HepG2 (cell line): ENCODE data around the gene CAMK2D. TPM values are rescaled to one million over a fixed set of nuclear protein-coding genes. Genes with fewer than 3 reads are reported as not detected.

Experiments
- CBFB ChIP-seq: sonication (generic); formaldehyde crosslinking; IDR thresholded peaks from 2 replicates; pipeline ENCODE4 v1.4.0; 2020; ENCODE audit warnings: missing genetic modification reagents
- CC2D1A ChIP-seq: sonication (generic); formaldehyde crosslinking; IDR thresholded peaks from 2 replicates; pipeline ENCODE4 v1.8.1; 2023; ENCODE audit warnings: mild to moderate bottlenecking, missing genetic modification reagents
- CCAR2 ChIP-seq: fragments of 200-400 bp; formaldehyde crosslinking; optimal IDR thresholded peaks from 2 replicates; pipeline ENCODE3; 2018; ENCODE audit warnings: low read depth, mild to moderate bottlenecking, low read length, moderate library complexity
- DNMT1 ChIP-seq: sonication (generic); formaldehyde crosslinking; IDR thresholded peaks from 2 replicates; pipeline ENCODE4 v1.5.1; 2020; ENCODE audit warnings: mild to moderate bottlenecking, missing genetic modification reagents
- LRRFIP1 ChIP-seq: sonication (generic); formaldehyde crosslinking; conservative IDR thresholded peaks from 2 replicates; pipeline ENCODE4 v1.4.0; 2020; ENCODE audit warnings: missing genetic modification reagents
- NFKB2 ChIP-seq: sonication (generic); formaldehyde crosslinking; IDR thresholded peaks from 2 replicates; pipeline ENCODE4 v1.4.0; 2020; ENCODE audit warnings: missing genetic modification reagents, borderline replicate concordance
- PBX2 ChIP-seq: IDR thresholded peaks from 2 replicates; pipeline ENCODE4 v1.6.1; 2016; ENCODE audit warnings: control low read depth
- SMARCC2 ChIP-seq: fragments of 450-650 bp; IDR thresholded peaks from 2 replicates; pipeline ENCODE4 v1.6.1; 2017; ENCODE audit warnings: antibody characterized with exemption, mild to moderate bottlenecking
- TFDP2 ChIP-seq: sonication (generic); formaldehyde crosslinking; IDR thresholded peaks from 2 replicates; pipeline ENCODE4 v1.4.0; 2020; ENCODE audit warnings: missing genetic modification reagents
- ZBTB2 ChIP-seq: sonication (generic); formaldehyde crosslinking; IDR thresholded peaks from 2 replicates; pipeline ENCODE4 v1.8.0; 2022; ENCODE audit warnings: low read depth, missing genetic modification reagents
- ZNF142 ChIP-seq: sonication (generic); formaldehyde crosslinking; IDR thresholded peaks from 2 replicates; pipeline ENCODE4 v1.4.0; 2020; ENCODE audit warnings: missing genetic modification reagents
- ZNF451 ChIP-seq: sonication (generic); formaldehyde crosslinking; IDR thresholded peaks from 2 replicates; pipeline ENCODE4 v1.5.0; 2020; ENCODE audit warnings: mild to moderate bottlenecking, missing genetic modification reagents
- ZNF513 ChIP-seq: sonication (generic); formaldehyde crosslinking; conservative IDR thresholded peaks from 2 replicates; pipeline ENCODE4 v1.5.0; 2020; ENCODE audit warnings: missing genetic modification reagents
- ZNF746 ChIP-seq: sonication (generic); formaldehyde crosslinking; IDR thresholded peaks from 2 replicates; pipeline ENCODE4 v1.8.0; 2022; ENCODE audit warnings: mild to moderate bottlenecking, missing genetic modification reagents
- ZNF768 ChIP-seq: sonication (generic); formaldehyde crosslinking; IDR thresholded peaks from 2 replicates; pipeline ENCODE4 v1.4.0; 2020; ENCODE audit warnings: missing genetic modification reagents
- polyA plus RNA-seq, 8 experiments: library from polyadenylated mRNA; depleted of rRNA in 3 of 8; stranded (reverse) in 7 of 8; unstranded in 1 of 8; fragments of >200 nt; fragmentation: Illumina TruSeq in 4 of 8; extraction: Trizol in 4 of 8; gene quantifications; 2 replicates each; pipeline versions ENCODE4 v1.2.1 to v1.2.3, GENCODE V29; 2011 to 2016; ENCODE audit warnings: low read depth in 4 of 8, missing spikeins in 1 of 8, mixed read lengths in 1 of 8; ENCODE audit not compliant: insufficient read depth in 1 of 8
- total RNA-seq, 5 experiments: library from RNA; depleted of rRNA; stranded (reverse); fragments of >200 nt; fragmentation: Illumina TruSeq; extraction: Trizol; gene quantifications; 2 replicates each; pipeline ENCODE4 v1.2.3, GENCODE V29; 2016; ENCODE audit warnings: low read depth in 1 of 5

The CAMK2D gene
- total and polyA plus RNA-seq, 2 of the 13 experiments (the other 11 are each of a cell fraction or from before 2014, with no cell fraction given) = 18.0 to 65.4 TPM

- TF ChIP-seq TFDP2 (CRISPR knock-in tag) = no peak
- no peak for TF ChIP-seq NFKB2
- no peak for TF ChIP-seq ZNF142 (CRISPR knock-in tag)
- no peak for TF ChIP-seq PBX2 (CRISPR knock-in tag)
- no peak for TF ChIP-seq SMARCC2
- no peak for TF ChIP-seq CCAR2
- TF ChIP-seq ZNF746 = no peak
- no peak for TF ChIP-seq ZBTB2
- TF ChIP-seq CC2D1A = no peak
- no peak for TF ChIP-seq CBFB (CRISPR knock-in tag)
- TF ChIP-seq ZNF513 (CRISPR knock-in tag) = no peak
- TF ChIP-seq LRRFIP1 = no peak
- no peak for TF ChIP-seq DNMT1 (CRISPR knock-in tag)
- no peak for TF ChIP-seq ZNF768 (CRISPR knock-in tag)
- no peak for TF ChIP-seq ZNF451
Measured at GRCh38 chr4:113784497-113785250, 23.1 kb upstream of the CAMK2D start (continued).
